PC-9 (cell line): ENCODE results near the gene NUP205. TPM values are rescaled to one million over a fixed set of nuclear protein-coding genes. Genes with fewer than 3 reads are reported as not detected.

Experiments
- BruUV-seq: library from RNA; stranded (reverse); fragments of 400-500 nt; replicated peaks from 2 replicates; lab custom pipeline; 2021; lab: Mats Ljungman, UMichigan
- CTCF ChIA-PET: fragments of 300-600 bp; sonication (Branson Sonifier 250); formaldehyde crosslinking; loops from one replicate; lab custom pipeline; 2022; ENCODE audit warnings: antibody characterized with exemption; lab: Charles Lee
- POLR2A ChIA-PET: fragments of 300-600 bp; sonication (Branson Sonifier 250); formaldehyde crosslinking; loops from one replicate; lab custom pipeline; 2022; ENCODE audit warnings: antibody characterized with exemption; ENCODE audit not compliant: unreplicated experiment; lab: Charles Lee
- DNase-seq, 2 experiments: peaks; one replicate each; pipeline versions ENCODE4 v3.0.0 to v3.0.0-alpha.2; 2015 to 2022; ENCODE audit warnings: mixed read lengths in 1 of 2
- H2AFZ ChIP-seq: fragments of 200-600 bp; sonication (generic); 2 replicates; pipeline ENCODE4 v1.8.1; 2017; ENCODE audit warnings: antibody characterized with exemption
- H3F3A ChIP-seq: fragments of 200-600 bp; sonication (generic); 2 replicates; pipeline ENCODE4 v1.8.1; 2017; ENCODE audit warnings: antibody characterized with exemption, mild to moderate bottlenecking, low read depth; ENCODE audit not compliant: insufficient read depth
- H3K27ac ChIP-seq: fragments of 200-600 bp; sonication (generic); 2 replicates; pipeline ENCODE4 v1.6.1; 2016; ENCODE audit warnings: mixed run types
- H3K27me3 ChIP-seq: fragments of 200-600 bp; sonication (generic); 2 replicates; pipeline ENCODE4 v1.6.1; 2016; ENCODE audit warnings: low read depth, mixed run types; ENCODE audit not compliant: insufficient read depth
- H3K36me3 ChIP-seq: fragments of 200-600 bp; sonication (generic); 2 replicates; pipeline ENCODE4 v1.6.1; 2016; ENCODE audit warnings: low read depth, mixed run types
- H3K4me1 ChIP-seq: fragments of 200-600 bp; sonication (generic); replicated peaks from 2 replicates; pipeline ENCODE4 v1.6.1; 2016; ENCODE audit warnings: mixed run types; ENCODE audit not compliant: insufficient read depth
- H3K4me2 ChIP-seq: fragments of 200-600 bp; sonication (generic); 2 replicates; pipeline ENCODE4 v1.6.1; 2017; ENCODE audit warnings: mixed run types
- H3K4me3 ChIP-seq: fragments of 200-600 bp; sonication (generic); 2 replicates; pipeline ENCODE4 v1.6.1; 2016; ENCODE audit warnings: mixed run types
- H3K79me2 ChIP-seq: fragments of 200-600 bp; sonication (generic); 2 replicates; pipeline ENCODE4 v1.6.1; 2017; ENCODE audit warnings: low read depth, mixed run types
- H3K9me2 ChIP-seq: fragments of 200-600 bp; sonication (generic); 2 replicates; pipeline ENCODE4 v1.8.1; 2017; ENCODE audit warnings: mild to moderate bottlenecking; ENCODE audit not compliant: insufficient read depth
- H3K9me3 ChIP-seq: fragments of 200-600 bp; sonication (generic); 2 replicates; pipeline ENCODE4 v1.8.1; 2016; ENCODE audit warnings: low read depth; ENCODE audit not compliant: insufficient read depth
- H4K20me1 ChIP-seq: fragments of 200-600 bp; sonication (generic); 2 replicates; pipeline ENCODE4 v1.8.1; 2017; ENCODE audit not compliant: insufficient read depth
- EZH2 ChIP-seq: fragments of 200-600 bp; sonication (generic); IDR thresholded peaks from 2 replicates; pipeline ENCODE4 v1.8.0; 2017; ENCODE audit warnings: antibody characterized with exemption, low read depth
- intact Hi-C: fragments of 100-400 bp; cut with micrococcal nuclease; formaldehyde crosslinking; loops from one replicate; pipeline ENCODE4 v1.10.0; 2022; ENCODE audit not compliant: unreplicated experiment
- total RNA-seq: library from RNA; stranded (reverse); gene quantifications from 2 replicates; pipeline ENCODE4 v1.2.3, GENCODE V29; 2021
- TF ChIP-seq, protein P1 (sequence below): fragments of 200-600 bp; sonication (generic); conservative IDR thresholded peaks from 2 replicates; pipeline ENCODE4 v1.6.1; 2017; ENCODE audit warnings: mixed run types, antibody characterized with exemption, mild to moderate bottlenecking, moderate library complexity

Gene NUP205
- total RNA-seq, 1 experiment from 2014 or later, result 108 TPM

GRCh38 chr7:135518748-135519147 lies 39.0 kb upstream of the NUP205 start:
- Histone ChIP-seq H3K36me3 (no peaks in the 10 kb centered on the region), H3K4me3 (no peak overlapping the region), H3K27ac (no peak overlapping the region), H3K4me2 (no peak overlapping the region), H2AFZ (no peak overlapping the region), H3F3A (peaks cover 4% of the 10 kb centered on the region; the same call in 1 of the 2 replicates), H3K9me2 (no peaks in the 10 kb centered on the region), H4K20me1 (no peaks in the 10 kb centered on the region), H3K4me1 (no peaks in the 10 kb centered on the region), H3K9me3 (no peaks in the 10 kb centered on the region), H3K27me3 (no peaks in the 10 kb centered on the region), H3K79me2 (no peaks in the 10 kb centered on the region)
- intact Hi-C loops, result no loop called here
- ChIA-PET POLR2A (no interaction called here), CTCF (no interaction called here)
- TF ChIP-seq, protein P1, sequence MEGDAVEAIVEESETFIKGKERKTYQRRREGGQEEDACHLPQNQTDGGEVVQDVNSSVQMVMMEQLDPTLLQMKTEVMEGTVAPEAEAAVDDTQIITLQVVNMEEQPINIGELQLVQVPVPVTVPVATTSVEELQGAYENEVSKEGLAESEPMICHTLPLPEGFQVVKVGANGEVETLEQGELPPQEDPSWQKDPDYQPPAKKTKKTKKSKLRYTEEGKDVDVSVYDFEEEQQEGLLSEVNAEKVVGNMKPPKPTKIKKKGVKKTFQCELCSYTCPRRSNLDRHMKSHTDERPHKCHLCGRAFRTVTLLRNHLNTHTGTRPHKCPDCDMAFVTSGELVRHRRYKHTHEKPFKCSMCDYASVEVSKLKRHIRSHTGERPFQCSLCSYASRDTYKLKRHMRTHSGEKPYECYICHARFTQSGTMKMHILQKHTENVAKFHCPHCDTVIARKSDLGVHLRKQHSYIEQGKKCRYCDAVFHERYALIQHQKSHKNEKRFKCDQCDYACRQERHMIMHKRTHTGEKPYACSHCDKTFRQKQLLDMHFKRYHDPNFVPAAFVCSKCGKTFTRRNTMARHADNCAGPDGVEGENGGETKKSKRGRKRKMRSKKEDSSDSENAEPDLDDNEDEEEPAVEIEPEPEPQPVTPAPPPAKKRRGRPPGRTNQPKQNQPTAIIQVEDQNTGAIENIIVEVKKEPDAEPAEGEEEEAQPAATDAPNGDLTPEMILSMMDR, result no peak
- no peak for TF ChIP-seq EZH2
- BruUV-seq, result no TSS peak
- no peak for DNase-seq

DNA sequence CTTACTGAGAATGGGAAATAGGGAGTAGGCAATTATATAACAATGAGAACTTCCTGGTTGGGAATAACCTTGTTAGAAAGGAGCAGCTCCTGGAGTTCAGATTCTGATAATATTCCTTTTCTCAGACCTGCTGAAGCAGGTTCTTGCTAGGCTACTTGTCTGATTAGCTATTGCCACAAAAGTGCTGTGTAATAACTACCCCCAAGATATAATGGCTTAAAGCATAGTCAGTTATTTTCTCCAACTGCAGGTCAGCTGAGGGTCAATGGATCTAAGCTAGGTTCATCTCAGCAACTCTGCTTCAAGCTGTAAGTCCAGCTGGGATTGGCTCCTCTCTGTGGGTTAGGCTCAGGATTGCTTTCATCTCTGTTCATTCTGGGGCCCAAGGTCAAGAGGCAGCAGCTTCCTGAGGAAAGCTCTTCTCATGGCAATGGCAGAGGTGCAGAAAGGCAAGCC lies 38.5 kb upstream of the NUP205 start:
- H3K9me2 ChIP-seq, result no peaks in the 10 kb centered on the region

DNA sequence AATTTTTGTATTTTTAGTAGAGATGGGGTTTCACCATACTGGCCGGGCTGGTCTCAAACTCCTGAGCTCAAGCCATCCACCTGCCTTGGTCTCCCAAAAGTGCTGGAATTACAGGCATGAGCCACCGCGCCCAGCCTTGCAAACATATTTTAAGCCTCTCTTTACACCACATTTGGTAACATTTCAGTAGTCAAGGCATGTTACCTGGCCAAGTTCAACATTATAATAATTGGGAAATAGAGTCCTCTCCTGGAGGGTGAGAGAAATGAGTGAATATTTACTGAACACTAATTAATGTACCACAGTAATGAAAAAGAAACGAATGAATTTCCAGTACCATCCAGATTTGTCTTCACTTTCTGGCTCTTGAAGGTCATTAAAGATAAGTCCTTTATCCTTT lies 37.8 kb upstream of the NUP205 start:
- no peaks in the 10 kb centered on the region for H4K20me1 ChIP-seq
- BruUV-seq, result no TSS peak
- H3K27me3 ChIP-seq, result no peaks in the 10 kb centered on the region
- peaks cover 4% of the 10 kb centered on the region; the same call in 1 of the 2 replicates for H3F3A ChIP-seq
- H3K79me2 ChIP-seq, result no peaks in the 10 kb centered on the region
- intact Hi-C loops, result no loop called here
- POLR2A ChIA-PET, result no interaction called here
- H3K9me2 ChIP-seq, result no peaks in the 10 kb centered on the region
- H3K4me2 ChIP-seq, result no peak overlapping the region
- H3K9me3 ChIP-seq, result no peaks in the 10 kb centered on the region
- H3K4me3 ChIP-seq, result no peak overlapping the region
- DNase-seq, result no peak
- H3K4me1 ChIP-seq, result no peaks in the 10 kb centered on the region
- H3K36me3 ChIP-seq, result no peaks in the 10 kb centered on the region
- H2AFZ ChIP-seq, result no peak overlapping the region
- CTCF ChIA-PET, result no interaction called here
- TF ChIP-seq, protein P1, result no peak
- no peak for TF ChIP-seq EZH2
- H3K27ac ChIP-seq, result no peak overlapping the region

More for the DNA sequence above, 38.5 kb upstream of the NUP205 start:
- Histone ChIP-seq H3K4me2 (no peak overlapping the region), H3K27ac (no peak overlapping the region), H3K36me3 (no peaks in the 10 kb centered on the region), H3K4me1 (no peaks in the 10 kb centered on the region), H2AFZ (no peak overlapping the region), H3K4me3 (no peak overlapping the region), H3K79me2 (no peaks in the 10 kb centered on the region), H3F3A (peaks cover 4% of the 10 kb centered on the region; the same call in 1 of the 2 replicates), H4K20me1 (no peaks in the 10 kb centered on the region), H3K9me3 (no peaks in the 10 kb centered on the region), H3K27me3 (no peaks in the 10 kb centered on the region)
- no peak for DNase-seq
- CTCF ChIA-PET, result no interaction called here
- no peak for TF ChIP-seq EZH2
- TF ChIP-seq, protein P1, result no peak
- intact Hi-C loops, result no loop called here
- BruUV-seq, result no TSS peak
- POLR2A ChIA-PET, result interaction anchor here (0.6 kb wide), 1 partner anchor 252 kb away, joined by 18 read pairs; no protein-coding TSS in a partner anchor
